ENCODE data around the gene TMEM235. TPM values are rescaled to one million over a fixed set of nuclear protein-coding genes. Genes with fewer than 3 reads are reported as not detected.

TMEM235 gene
- total and polyA plus RNA-seq, 2 experiments from 2014 or later: not detected

GRCh38 chr17:78211032-78211431 is 20.4 kb upstream of the TMEM235 start:
- Histone ChIP-seq H3K36me3 (ENCODE audit: insufficient read depth) (peaks cover 5% of the 10 kb centered on the region), H3K27ac (ENCODE audit: low read depth) (no peak overlapping the region), H3K79me2 (replicated peaks; ENCODE audit: insufficient read depth) (peaks cover 19% of the 10 kb centered on the region), H3K4me3 (no peak overlapping the region), H2AFZ (no peak overlapping the region), H3K4me1 (ENCODE audit: insufficient read depth) (peaks cover 11% of the 10 kb centered on the region), H3K27me3 (ENCODE audit: insufficient read depth) (no peaks in the 10 kb centered on the region), H3K9me2 (ENCODE audit: insufficient read depth) (no peaks in the 10 kb centered on the region), H3F3A (replicated peaks; ENCODE audit: low read depth) (no peaks in the 10 kb centered on the region; the same call in 1 of the 2 replicates), H4K20me1 (replicated peaks; ENCODE audit: insufficient read depth) (no peaks in the 10 kb centered on the region; the same call in 1 of the 2 replicates), H3K4me2 (no peak overlapping the region)
- peaks cover 9% of the 10 kb centered on the region for H3K36me3 Mint-ChIP-seq (ENCODE audit: low read depth)
- peaks cover 4% of the 10 kb centered on the region for H3K4me1 Mint-ChIP-seq
- H3K9me3 Mint-ChIP-seq: no peaks in the 10 kb centered on the region
- TF ChIP-seq POLR2AphosphoS5 (IDR thresholded peaks at IDR 0.05; ENCODE audit: low read depth): no peak
- no peak for TF ChIP-seq CREB1 (CRISPR knock-in tag; IDR thresholded peaks at IDR 0.05; ENCODE audit: low read depth)
- TF ChIP-seq EZH2 (IDR thresholded peaks at IDR 0.05; ENCODE audit: low read depth, unreplicated experiment): no peak
- no peak for TF ChIP-seq ZNF462 (CRISPR knock-in tag; IDR thresholded peaks at IDR 0.05)
- no peak for TF ChIP-seq ETS1 (IDR thresholded peaks at IDR 0.05)
- no peak for TF ChIP-seq ZNF114 (CRISPR knock-in tag; IDR thresholded peaks at IDR 0.05)
- no peak for TF ChIP-seq REST (IDR thresholded peaks at IDR 0.05; ENCODE audit: unreplicated experiment)
- TF ChIP-seq EZH2phosphoT487 (IDR thresholded peaks at IDR 0.05; ENCODE audit: unreplicated experiment): no peak
- TF ChIP-seq NANOG (IDR thresholded peaks at IDR 0.05; ENCODE audit: borderline replicate concordance): no peak
- no peak for TF ChIP-seq ZNF331 (CRISPR knock-in tag; IDR thresholded peaks at IDR 0.05; ENCODE audit: low read depth)
- TF ChIP-seq, protein P1, sequence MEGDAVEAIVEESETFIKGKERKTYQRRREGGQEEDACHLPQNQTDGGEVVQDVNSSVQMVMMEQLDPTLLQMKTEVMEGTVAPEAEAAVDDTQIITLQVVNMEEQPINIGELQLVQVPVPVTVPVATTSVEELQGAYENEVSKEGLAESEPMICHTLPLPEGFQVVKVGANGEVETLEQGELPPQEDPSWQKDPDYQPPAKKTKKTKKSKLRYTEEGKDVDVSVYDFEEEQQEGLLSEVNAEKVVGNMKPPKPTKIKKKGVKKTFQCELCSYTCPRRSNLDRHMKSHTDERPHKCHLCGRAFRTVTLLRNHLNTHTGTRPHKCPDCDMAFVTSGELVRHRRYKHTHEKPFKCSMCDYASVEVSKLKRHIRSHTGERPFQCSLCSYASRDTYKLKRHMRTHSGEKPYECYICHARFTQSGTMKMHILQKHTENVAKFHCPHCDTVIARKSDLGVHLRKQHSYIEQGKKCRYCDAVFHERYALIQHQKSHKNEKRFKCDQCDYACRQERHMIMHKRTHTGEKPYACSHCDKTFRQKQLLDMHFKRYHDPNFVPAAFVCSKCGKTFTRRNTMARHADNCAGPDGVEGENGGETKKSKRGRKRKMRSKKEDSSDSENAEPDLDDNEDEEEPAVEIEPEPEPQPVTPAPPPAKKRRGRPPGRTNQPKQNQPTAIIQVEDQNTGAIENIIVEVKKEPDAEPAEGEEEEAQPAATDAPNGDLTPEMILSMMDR (conservative IDR thresholded peaks at IDR 0.05; ENCODE audit: low read depth in 2 of 2): no peak
- no peak for TF ChIP-seq STAT1 (IDR thresholded peaks at IDR 0.05; ENCODE audit: unreplicated experiment)
- TF ChIP-seq JUNB (IDR thresholded peaks at IDR 0.05; ENCODE audit: unreplicated experiment): no peak
- no peak for ATAC-seq
- H3K27me3 Mint-ChIP-seq (ENCODE audit: insufficient read depth, low read depth, poor library complexity): peaks cover 13% of the 10 kb centered on the region
- H3K27ac Mint-ChIP-seq: no peak overlapping the region
- no peak for DNase-seq (ENCODE audit: low spot score)
- no peak overlapping the region for H3K4me3 Mint-ChIP-seq
